Measurements from ENCODE around the gene C9orf57. TPM values are rescaled to one million over a fixed set of nuclear protein-coding genes. Genes with fewer than 3 reads are reported as not detected.

C9orf57 gene
- total RNA-seq, 1 experiment from 2014 or later = not detected

- Mint-ChIP-seq H3K27me3 (ENCODE audit: insufficient read depth, unreplicated experiment) (no peaks in the 10 kb centered on the region), H3K36me3 (ENCODE audit: insufficient read depth, unreplicated experiment) (no peaks in the 10 kb centered on the region), H3K4me3 (ENCODE audit: unreplicated experiment) (no peak overlapping the region), H3K27ac (ENCODE audit: unreplicated experiment) (no peak overlapping the region), H3K4me1 (ENCODE audit: low read depth, unreplicated experiment) (no peaks in the 10 kb centered on the region), H3K9me3 (ENCODE audit: unreplicated experiment) (no peaks in the 10 kb centered on the region)
- Histone ChIP-seq H3K27me3 (replicated peaks; ENCODE audit: control insufficient read depth, insufficient read depth, low read length) (no peaks in the 10 kb centered on the region), H3K36me3 (ENCODE audit: control insufficient read depth, insufficient read depth, low read length) (no peaks in the 10 kb centered on the region), H3K4me1 (no peaks in the 10 kb centered on the region), H3K4me3 (ENCODE audit: low read depth, low read length) (no peak overlapping the region), H3K9me3 (no peaks in the 10 kb centered on the region)
- DNase-seq = no peak
- CTCF ChIA-PET = no interaction called here
- POLR2A ChIA-PET = no interaction called here
- BruUV-seq (replicated peaks) = no TSS peak
- intact Hi-C loops (cut with micrococcal nuclease; ENCODE audit: unreplicated experiment) = no loop called here
- TF ChIP-seq CTCF (IDR thresholded peaks at IDR 0.05; ENCODE audit: insufficient read depth in 1 of 2, low read depth in 1 of 2, low read length in 1 of 2, severe bottlenecking in 1 of 2, unreplicated experiment in 1 of 2) = no peak
Measured at GRCh38 chr9:72030767-72031166, 29.6 kb downstream of the C9orf57 start.

- TF ChIP-seq CTCF (IDR thresholded peaks at IDR 0.05; ENCODE audit: insufficient read depth in 1 of 2, low read depth in 1 of 2, low read length in 1 of 2, severe bottlenecking in 1 of 2, unreplicated experiment in 1 of 2) = no peak
- Mint-ChIP-seq H3K27me3 (ENCODE audit: insufficient read depth, unreplicated experiment) (no peaks in the 10 kb centered on the region), H3K9me3 (ENCODE audit: unreplicated experiment) (no peaks in the 10 kb centered on the region), H3K4me3 (ENCODE audit: unreplicated experiment) (no peak overlapping the region), H3K27ac (ENCODE audit: unreplicated experiment) (no peak overlapping the region), H3K4me1 (ENCODE audit: low read depth, unreplicated experiment) (no peaks in the 10 kb centered on the region), H3K36me3 (ENCODE audit: insufficient read depth, unreplicated experiment) (no peaks in the 10 kb centered on the region)
- ChIA-PET POLR2A (no interaction called here), CTCF (no interaction called here)
- Histone ChIP-seq H3K4me1 (no peaks in the 10 kb centered on the region), H3K27me3 (replicated peaks; ENCODE audit: control insufficient read depth, insufficient read depth, low read length) (no peaks in the 10 kb centered on the region), H3K36me3 (ENCODE audit: control insufficient read depth, insufficient read depth, low read length) (no peaks in the 10 kb centered on the region), H3K9me3 (no peaks in the 10 kb centered on the region), H3K4me3 (ENCODE audit: low read depth, low read length) (no peak overlapping the region)
- no peak for DNase-seq
- no TSS peak for BruUV-seq (replicated peaks)
- intact Hi-C loops (cut with micrococcal nuclease; ENCODE audit: unreplicated experiment) = no loop called here
Measured at GRCh38 chr9:72029986-72030385, 30.4 kb downstream of the C9orf57 start.

- Histone ChIP-seq H3K9me3 (no peaks in the 10 kb centered on the region), H3K36me3 (ENCODE audit: control insufficient read depth, insufficient read depth, low read length) (no peaks in the 10 kb centered on the region), H3K4me1 (no peaks in the 10 kb centered on the region), H3K27me3 (replicated peaks; ENCODE audit: control insufficient read depth, insufficient read depth, low read length) (no peaks in the 10 kb centered on the region), H3K4me3 (ENCODE audit: low read depth, low read length) (no peak overlapping the region)
- ChIA-PET CTCF (no interaction called here), POLR2A (no interaction called here)
- Mint-ChIP-seq H3K4me3 (ENCODE audit: unreplicated experiment) (no peak overlapping the region), H3K27ac (ENCODE audit: unreplicated experiment) (no peak overlapping the region), H3K9me3 (ENCODE audit: unreplicated experiment) (no peaks in the 10 kb centered on the region), H3K36me3 (ENCODE audit: insufficient read depth, unreplicated experiment) (no peaks in the 10 kb centered on the region), H3K27me3 (ENCODE audit: insufficient read depth, unreplicated experiment) (no peaks in the 10 kb centered on the region), H3K4me1 (ENCODE audit: low read depth, unreplicated experiment) (no peaks in the 10 kb centered on the region)
- intact Hi-C loops (cut with micrococcal nuclease; ENCODE audit: unreplicated experiment) = loop anchor here (2.0 kb wide), 2 partner anchors 41 to 219 kb away; no protein-coding TSS in a partner anchor
- TF ChIP-seq CTCF (IDR thresholded peaks at IDR 0.05; ENCODE audit: insufficient read depth in 1 of 2, low read depth in 1 of 2, low read length in 1 of 2, severe bottlenecking in 1 of 2, unreplicated experiment in 1 of 2) = no peak
- BruUV-seq (replicated peaks) = no TSS peak
- DNase-seq = no peak
Measured at GRCh38 chr9:72025906-72026305, 34.5 kb downstream of the C9orf57 start.
